Liver (tissue), 3 donors: ENCODE measurements around the gene CLEC1A.

Source experiments
- EGR1 ChIP-seq, 2 donors: IDR thresholded peaks; 2 replicates each; pipeline ENCODE4 v1.6.1; 2016 to 2018; ENCODE audit warnings: antibody characterized with exemption in 2 of 2, low read depth in 2 of 2
- JUND ChIP-seq, 2 donors: IDR thresholded peaks; 2 replicates each; pipeline ENCODE4 v1.6.1; 2016; ENCODE audit warnings: antibody characterized with exemption in 2 of 2
- TF ChIP-seq, protein P1 (sequence below): fragments of 150-350 bp; IDR thresholded peaks from 2 replicates; pipeline ENCODE4 v1.5.1; 2017; ENCODE audit warnings: improper control_type of control experiment, low read depth, low read length; ENCODE audit not compliant: missing input control
- TF ChIP-seq, protein P2 (sequence below): IDR thresholded peaks from 2 replicates; pipeline ENCODE4 v1.6.1; 2016; ENCODE audit warnings: antibody characterized with exemption
- TF ChIP-seq, protein P3 (sequence below): IDR thresholded peaks from 2 replicates; pipeline ENCODE4 v1.6.1; 2016; ENCODE audit warnings: antibody characterized with exemption, mild to moderate bottlenecking
- donor health status: healthy.
- donor health status: healthy.

DNA sequence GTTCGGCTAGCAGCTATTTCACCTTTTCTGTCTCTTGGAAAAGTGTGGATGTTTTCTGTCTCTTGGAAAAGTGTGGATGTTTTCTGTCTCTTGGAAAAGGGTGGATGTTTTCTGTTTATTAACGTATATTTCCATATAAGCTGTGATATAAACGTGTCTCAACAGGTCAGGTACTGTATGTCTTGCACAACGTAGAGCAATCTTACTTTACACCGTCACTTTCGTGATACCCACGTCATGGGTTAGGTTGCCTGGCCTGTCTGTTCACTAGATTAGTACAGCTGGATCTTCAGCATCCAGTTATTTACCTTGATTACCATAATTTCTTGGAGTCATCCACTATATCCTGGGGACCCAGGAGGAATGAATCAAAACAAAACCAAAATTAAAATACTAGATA lies 17.1 kb upstream of the CLEC1A start:
- TF ChIP-seq, protein P1, sequence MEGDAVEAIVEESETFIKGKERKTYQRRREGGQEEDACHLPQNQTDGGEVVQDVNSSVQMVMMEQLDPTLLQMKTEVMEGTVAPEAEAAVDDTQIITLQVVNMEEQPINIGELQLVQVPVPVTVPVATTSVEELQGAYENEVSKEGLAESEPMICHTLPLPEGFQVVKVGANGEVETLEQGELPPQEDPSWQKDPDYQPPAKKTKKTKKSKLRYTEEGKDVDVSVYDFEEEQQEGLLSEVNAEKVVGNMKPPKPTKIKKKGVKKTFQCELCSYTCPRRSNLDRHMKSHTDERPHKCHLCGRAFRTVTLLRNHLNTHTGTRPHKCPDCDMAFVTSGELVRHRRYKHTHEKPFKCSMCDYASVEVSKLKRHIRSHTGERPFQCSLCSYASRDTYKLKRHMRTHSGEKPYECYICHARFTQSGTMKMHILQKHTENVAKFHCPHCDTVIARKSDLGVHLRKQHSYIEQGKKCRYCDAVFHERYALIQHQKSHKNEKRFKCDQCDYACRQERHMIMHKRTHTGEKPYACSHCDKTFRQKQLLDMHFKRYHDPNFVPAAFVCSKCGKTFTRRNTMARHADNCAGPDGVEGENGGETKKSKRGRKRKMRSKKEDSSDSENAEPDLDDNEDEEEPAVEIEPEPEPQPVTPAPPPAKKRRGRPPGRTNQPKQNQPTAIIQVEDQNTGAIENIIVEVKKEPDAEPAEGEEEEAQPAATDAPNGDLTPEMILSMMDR, result no peak
- TF ChIP-seq, protein P2, sequence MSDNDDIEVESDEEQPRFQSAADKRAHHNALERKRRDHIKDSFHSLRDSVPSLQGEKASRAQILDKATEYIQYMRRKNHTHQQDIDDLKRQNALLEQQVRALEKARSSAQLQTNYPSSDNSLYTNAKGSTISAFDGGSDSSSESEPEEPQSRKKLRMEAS, result no peak
- TF ChIP-seq JUND (IDR thresholded peaks at IDR 0.05) (no peak), EGR1 (IDR thresholded peaks at IDR 0.05; ENCODE audit: low read depth in 2 of 2) (no peak)
- TF ChIP-seq, protein P3, sequence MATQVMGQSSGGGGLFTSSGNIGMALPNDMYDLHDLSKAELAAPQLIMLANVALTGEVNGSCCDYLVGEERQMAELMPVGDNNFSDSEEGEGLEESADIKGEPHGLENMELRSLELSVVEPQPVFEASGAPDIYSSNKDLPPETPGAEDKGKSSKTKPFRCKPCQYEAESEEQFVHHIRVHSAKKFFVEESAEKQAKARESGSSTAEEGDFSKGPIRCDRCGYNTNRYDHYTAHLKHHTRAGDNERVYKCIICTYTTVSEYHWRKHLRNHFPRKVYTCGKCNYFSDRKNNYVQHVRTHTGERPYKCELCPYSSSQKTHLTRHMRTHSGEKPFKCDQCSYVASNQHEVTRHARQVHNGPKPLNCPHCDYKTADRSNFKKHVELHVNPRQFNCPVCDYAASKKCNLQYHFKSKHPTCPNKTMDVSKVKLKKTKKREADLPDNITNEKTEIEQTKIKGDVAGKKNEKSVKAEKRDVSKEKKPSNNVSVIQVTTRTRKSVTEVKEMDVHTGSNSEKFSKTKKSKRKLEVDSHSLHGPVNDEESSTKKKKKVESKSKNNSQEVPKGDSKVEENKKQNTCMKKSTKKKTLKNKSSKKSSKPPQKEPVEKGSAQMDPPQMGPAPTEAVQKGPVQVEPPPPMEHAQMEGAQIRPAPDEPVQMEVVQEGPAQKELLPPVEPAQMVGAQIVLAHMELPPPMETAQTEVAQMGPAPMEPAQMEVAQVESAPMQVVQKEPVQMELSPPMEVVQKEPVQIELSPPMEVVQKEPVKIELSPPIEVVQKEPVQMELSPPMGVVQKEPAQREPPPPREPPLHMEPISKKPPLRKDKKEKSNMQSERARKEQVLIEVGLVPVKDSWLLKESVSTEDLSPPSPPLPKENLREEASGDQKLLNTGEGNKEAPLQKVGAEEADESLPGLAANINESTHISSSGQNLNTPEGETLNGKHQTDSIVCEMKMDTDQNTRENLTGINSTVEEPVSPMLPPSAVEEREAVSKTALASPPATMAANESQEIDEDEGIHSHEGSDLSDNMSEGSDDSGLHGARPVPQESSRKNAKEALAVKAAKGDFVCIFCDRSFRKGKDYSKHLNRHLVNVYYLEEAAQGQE, result no peak
